SK-N-SH (cell line): ENCODE measurements around the gene GSTA5.

Experiments
- CHD2 ChIP-seq: fragments of 150-350 bp; IDR thresholded peaks from 2 replicates; pipeline ENCODE4 v1.6.1; 2018; ENCODE audit warnings: low read length; ENCODE audit not compliant: partially characterized antibody
- RFX5 ChIP-seq: IDR thresholded peaks from 2 replicates; pipeline ENCODE4 v1.6.1; 2012; ENCODE audit warnings: mild to moderate bottlenecking, improper control_type of control experiment, low read length

DNA sequence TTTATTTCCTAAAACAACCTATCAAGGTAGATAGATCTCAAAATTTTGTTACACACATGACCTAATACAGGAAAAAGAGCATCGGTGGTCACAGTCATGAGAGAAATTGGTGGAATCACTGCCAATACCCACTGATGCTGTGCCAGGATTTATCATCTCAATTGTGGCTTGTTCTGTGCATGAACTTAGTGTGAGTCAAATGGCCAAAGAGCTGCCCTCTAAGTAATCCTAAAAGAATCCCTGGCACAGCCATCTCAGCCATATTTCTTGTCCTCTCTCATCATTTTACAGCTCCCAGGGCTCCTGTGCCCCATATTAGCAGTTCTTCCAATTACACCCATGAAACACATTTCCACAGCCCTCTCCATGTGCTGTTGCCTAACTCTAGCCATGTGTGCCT, 6.1 kb downstream of the GSTA5 start:
- TF ChIP-seq CHD2 (no peak), RFX5 (no peak)
